ENCODE data around the gene VANGL2. TPM values are rescaled to one million over a fixed set of nuclear protein-coding genes. Genes with fewer than 3 reads are reported as not detected.

The VANGL2 gene
- total RNA-seq, 1 donor from 2014 or later = 2.1 TPM

DNA sequence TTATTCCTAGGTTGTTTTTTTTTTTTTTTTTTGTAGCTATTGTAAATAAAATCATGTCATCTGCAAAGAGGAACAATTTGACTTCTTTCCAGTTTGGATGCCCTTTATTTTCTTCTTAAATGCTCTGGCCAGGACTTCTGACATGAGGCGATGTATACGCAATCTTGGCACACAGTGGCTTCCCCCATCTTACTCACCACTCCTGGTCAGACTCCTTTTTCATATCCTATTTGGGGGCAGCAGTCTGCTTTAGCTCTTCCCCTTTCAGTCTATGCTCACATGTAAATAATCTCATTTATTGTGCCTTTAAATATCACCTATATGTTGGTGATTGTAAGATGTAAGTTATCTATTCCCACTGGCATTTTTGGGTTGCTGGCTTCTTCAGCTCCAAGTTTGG lies 66.6 kb downstream of the VANGL2 start:
- H3K9ac ChIP-seq (ENCODE audit: low read depth in 1 of 3, low read length in 3 of 3) = no peak overlapping the region
- H3K27me3 ChIP-seq (ENCODE audit: control insufficient read depth in 3 of 3, insufficient read depth in 3 of 3, low read length in 3 of 3) = no peaks in the 10 kb centered on the region
- no peaks in the 10 kb centered on the region for H3K36me3 ChIP-seq (ENCODE audit: control insufficient read depth in 3 of 3, insufficient read depth in 3 of 3, low read length in 3 of 3)
- no peaks in the 10 kb centered on the region for H3K9me3 ChIP-seq (ENCODE audit: control insufficient read depth in 3 of 3, low read length in 3 of 3)
- no peak overlapping the region for H3K4me3 ChIP-seq (ENCODE audit: low read length in 3 of 3)
- no peak overlapping the region for H3K27ac ChIP-seq (ENCODE audit: low read depth, low read length)
- H3K4me1 ChIP-seq (ENCODE audit: control insufficient read depth in 3 of 3, insufficient read depth in 3 of 3, low read length in 3 of 3) = no peaks in the 10 kb centered on the region

DNA sequence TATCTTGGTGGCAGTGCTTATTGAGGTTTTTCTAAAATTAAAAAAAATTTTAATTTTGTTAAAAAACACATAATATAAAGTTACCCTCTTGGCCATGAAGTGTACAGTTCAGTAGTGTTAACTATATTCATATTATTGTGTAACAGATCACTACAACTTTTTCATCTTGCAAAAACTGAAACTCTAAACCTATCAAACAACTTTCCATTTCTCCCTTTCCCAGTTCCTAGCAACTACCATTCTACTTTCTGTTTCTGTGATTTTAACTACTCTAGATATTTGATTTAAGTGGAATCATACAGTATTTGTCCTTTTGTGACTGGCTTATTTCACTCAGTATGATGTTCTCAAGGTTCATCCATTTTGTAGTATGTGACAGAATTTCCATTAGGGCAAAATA lies 67.2 kb downstream of the VANGL2 start:
- Histone ChIP-seq H3K36me3 (ENCODE audit: control insufficient read depth in 3 of 3, insufficient read depth in 3 of 3, low read length in 3 of 3) (no peaks in the 10 kb centered on the region), H3K4me3 (ENCODE audit: low read length in 3 of 3) (no peak overlapping the region), H3K9me3 (ENCODE audit: control insufficient read depth in 3 of 3, low read length in 3 of 3) (no peaks in the 10 kb centered on the region)

DNA sequence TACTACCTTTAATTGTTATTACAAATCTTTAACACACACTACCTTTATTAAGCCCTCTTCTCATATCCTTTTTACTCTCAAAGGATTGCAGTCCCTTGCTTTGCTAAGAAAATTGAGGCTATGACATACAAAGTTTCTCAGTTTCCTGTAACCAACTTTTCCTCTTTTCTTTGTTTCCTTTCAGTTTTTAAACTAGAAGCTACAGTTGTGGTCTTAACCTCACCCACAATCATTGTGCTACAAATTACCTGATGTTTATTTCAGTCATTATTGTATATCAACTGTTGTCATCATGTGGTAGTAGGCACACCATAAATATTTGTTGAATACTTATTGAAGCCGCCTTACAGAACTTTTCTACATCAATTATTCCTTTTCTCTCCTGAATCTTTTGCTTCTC lies 70.9 kb downstream of the VANGL2 start:
- no peaks in the 10 kb centered on the region for H3K36me3 ChIP-seq (ENCODE audit: control insufficient read depth in 3 of 3, insufficient read depth in 3 of 3, low read length in 3 of 3)
- H3K27me3 ChIP-seq (ENCODE audit: control insufficient read depth in 3 of 3, insufficient read depth in 3 of 3, low read length in 3 of 3) = no peaks in the 10 kb centered on the region
- H3K9me3 ChIP-seq (ENCODE audit: control insufficient read depth in 3 of 3, low read length in 3 of 3) = no peaks in the 10 kb centered on the region
- H3K4me3 ChIP-seq (ENCODE audit: low read length in 3 of 3) = no peak overlapping the region
- H3K4me1 ChIP-seq (ENCODE audit: control insufficient read depth in 3 of 3, insufficient read depth in 3 of 3, low read length in 3 of 3) = no peaks in the 10 kb centered on the region
- no peak overlapping the region for H3K27ac ChIP-seq (ENCODE audit: low read depth, low read length)
- H3K9ac ChIP-seq (ENCODE audit: low read depth in 1 of 3, low read length in 3 of 3) = no peak overlapping the region

More for the DNA sequence above, 67.2 kb downstream of the VANGL2 start:
- Histone ChIP-seq H3K27me3 (ENCODE audit: control insufficient read depth in 3 of 3, insufficient read depth in 3 of 3, low read length in 3 of 3) (no peaks in the 10 kb centered on the region), H3K27ac (ENCODE audit: low read depth, low read length) (no peak overlapping the region), H3K4me1 (ENCODE audit: control insufficient read depth in 3 of 3, insufficient read depth in 3 of 3, low read length in 3 of 3) (no peaks in the 10 kb centered on the region), H3K9ac (ENCODE audit: low read depth in 1 of 3, low read length in 3 of 3) (no peak overlapping the region)

DNA sequence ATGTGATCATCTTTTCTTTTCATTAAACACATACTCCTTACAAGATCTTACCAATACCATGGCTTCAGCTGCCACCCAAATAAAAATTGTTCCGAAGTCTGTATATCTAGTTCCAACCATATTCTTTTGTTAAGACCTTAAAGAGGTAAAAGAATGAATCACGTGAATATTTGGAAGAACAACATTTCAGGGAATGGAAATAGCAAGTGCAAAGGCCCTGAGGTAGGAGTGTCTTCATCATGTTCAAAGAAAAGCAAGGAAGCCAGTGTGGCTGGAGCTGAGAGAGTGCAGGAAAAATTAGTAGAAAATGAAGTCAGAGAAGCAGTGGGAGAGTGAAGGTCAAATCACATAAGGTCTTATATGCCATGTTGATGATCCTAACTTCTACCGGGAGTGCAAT lies 71.7 kb downstream of the VANGL2 start:
- no peak overlapping the region for H3K9ac ChIP-seq (ENCODE audit: low read depth in 1 of 3, low read length in 3 of 3)
- no peak overlapping the region for H3K27ac ChIP-seq (ENCODE audit: low read depth, low read length)
- no peaks in the 10 kb centered on the region for H3K9me3 ChIP-seq (ENCODE audit: control insufficient read depth in 3 of 3, low read length in 3 of 3)
- H3K4me1 ChIP-seq (ENCODE audit: control insufficient read depth in 3 of 3, insufficient read depth in 3 of 3, low read length in 3 of 3) = no peaks in the 10 kb centered on the region
- no peaks in the 10 kb centered on the region for H3K36me3 ChIP-seq (ENCODE audit: control insufficient read depth in 3 of 3, insufficient read depth in 3 of 3, low read length in 3 of 3)
- no peak overlapping the region for H3K4me3 ChIP-seq (ENCODE audit: low read length in 3 of 3)
- no peaks in the 10 kb centered on the region for H3K27me3 ChIP-seq (ENCODE audit: control insufficient read depth in 3 of 3, insufficient read depth in 3 of 3, low read length in 3 of 3)

DNA sequence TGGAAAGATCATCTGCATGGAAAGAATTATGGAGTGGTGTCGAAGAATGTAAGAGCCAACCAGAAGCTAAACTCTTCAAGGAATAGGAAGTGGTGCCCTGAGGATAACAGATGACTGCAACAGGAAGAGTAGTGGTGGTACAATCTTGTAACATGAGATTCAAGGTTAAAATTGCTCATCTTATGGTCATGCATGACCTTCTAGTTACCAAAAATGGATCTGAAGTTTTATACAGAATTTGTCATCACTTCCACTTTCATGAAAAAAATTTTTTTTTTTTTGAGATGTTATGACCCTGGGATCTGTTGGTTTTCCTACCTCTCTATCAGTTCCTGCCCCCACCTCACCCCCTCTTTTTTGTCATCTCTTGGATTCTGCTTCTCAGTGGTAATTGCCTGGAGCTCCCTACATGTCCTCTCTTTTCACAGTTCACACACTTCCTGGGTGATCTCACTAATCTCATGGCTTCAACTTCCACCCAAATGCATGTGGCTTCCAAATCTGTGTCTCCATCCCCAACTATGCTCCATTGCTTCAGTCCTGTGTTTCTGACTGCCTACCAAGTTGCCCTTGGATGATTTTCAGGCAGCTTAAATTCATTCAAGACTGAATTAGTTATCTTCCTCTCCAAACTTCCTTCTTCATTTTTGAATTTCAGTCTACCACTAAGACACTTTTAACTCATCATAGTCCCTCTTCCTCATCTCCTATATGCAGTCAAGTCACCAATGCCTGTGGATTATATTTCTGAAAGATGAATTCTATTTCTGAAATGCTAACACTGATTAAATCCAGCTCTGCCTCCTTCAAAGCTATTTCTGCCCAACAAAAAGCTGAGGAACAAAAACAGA lies 74.3 kb downstream of the VANGL2 start:
- Histone ChIP-seq H3K27ac (ENCODE audit: low read depth, low read length) (no peak overlapping the region), H3K36me3 (ENCODE audit: control insufficient read depth in 3 of 3, insufficient read depth in 3 of 3, low read length in 3 of 3) (no peaks in the 10 kb centered on the region), H3K9ac (ENCODE audit: low read depth in 1 of 3, low read length in 3 of 3) (no peak overlapping the region), H3K27me3 (ENCODE audit: control insufficient read depth in 3 of 3, insufficient read depth in 3 of 3, low read length in 3 of 3) (no peaks in the 10 kb centered on the region), H3K9me3 (ENCODE audit: control insufficient read depth in 3 of 3, low read length in 3 of 3) (no peaks in the 10 kb centered on the region), H3K4me3 (ENCODE audit: low read length in 3 of 3) (no peak overlapping the region), H3K4me1 (ENCODE audit: control insufficient read depth in 3 of 3, insufficient read depth in 3 of 3, low read length in 3 of 3) (no peaks in the 10 kb centered on the region)

Small RNA genes lying within 50 kb of the gene (small RNA-seq; reads per million reads assigned to genes)
- gene RNU4-42P = not detected

Other genes with a start within 250 kb of the VANGL2 start
- gene ATP1A4, start 249.0 kb upstream of the VANGL2 start, total RNA-seq = under 0.01 TPM
- gene CASQ1, start 210.0 kb upstream of the VANGL2 start, total RNA-seq = 616 TPM
- gene PEA15, start 195.2 kb upstream of the VANGL2 start, total RNA-seq = 26.1 TPM
- gene DCAF8, start 138.0 kb upstream of the VANGL2 start, total RNA-seq = 63.2 TPM
- gene PEX19, start 115.4 kb upstream of the VANGL2 start, total RNA-seq = 30.3 TPM
- 211 TPM for gene COPA, start 57.3 kb upstream of the VANGL2 start, total RNA-seq
- gene NCSTN, start 57.2 kb upstream of the VANGL2 start, total RNA-seq = 53.8 TPM
- not detected for gene NHLH1, start 33.5 kb upstream of the VANGL2 start, total RNA-seq
- 0.52 TPM for gene SLAMF6, start 122.7 kb downstream of the VANGL2 start, total RNA-seq
- gene CD84, start 178.9 kb downstream of the VANGL2 start, total RNA-seq = 3.1 TPM
- not detected for gene SLAMF1, start 246.5 kb downstream of the VANGL2 start, total RNA-seq